SK-N-DZ (cell line): ENCODE data around the gene NLGN1.
"Not testable (repeated sequence)": the region's sequence is repeated elsewhere in the genome, so short reads cannot be mapped to it uniquely, and the experiment has no call there.

ENCODE experiments used
- DNase-seq: peaks from one replicate; pipeline ENCODE4 v3.0.0-alpha.2; 2015; ENCODE audit warnings: low spot score

NLGN1 gene

DNA sequence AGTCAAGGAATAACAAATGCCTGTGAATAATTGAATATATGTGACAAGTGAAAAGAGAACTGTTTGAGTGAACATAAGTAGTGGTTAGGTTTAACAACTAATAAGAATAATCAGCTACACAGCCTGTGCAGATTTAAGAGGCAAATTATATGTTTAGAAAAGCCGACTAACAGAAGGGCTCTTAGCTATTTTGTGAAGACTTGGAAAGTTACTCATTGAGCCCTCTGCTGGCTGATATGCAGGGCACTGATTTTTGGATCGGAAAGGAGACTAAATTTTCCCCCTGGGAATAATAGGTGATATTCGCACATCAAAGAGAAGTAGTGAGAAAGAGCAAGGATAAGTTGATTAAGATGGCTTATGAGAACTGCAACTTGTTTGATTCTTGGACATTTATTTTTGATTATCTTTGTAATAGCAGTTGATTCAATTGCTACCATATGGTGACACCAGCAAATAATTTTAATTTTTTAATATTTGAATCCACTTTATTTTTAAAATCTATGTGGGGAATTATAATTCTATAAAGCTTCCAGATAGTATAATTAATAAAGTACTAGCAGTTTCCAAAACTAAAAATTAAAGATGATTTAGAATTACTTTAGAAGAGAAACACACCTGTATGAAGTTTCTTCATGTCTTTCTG, 156.2 kb downstream of the NLGN1 start:
- peak; percentile 60 for DNase-seq

DNA sequence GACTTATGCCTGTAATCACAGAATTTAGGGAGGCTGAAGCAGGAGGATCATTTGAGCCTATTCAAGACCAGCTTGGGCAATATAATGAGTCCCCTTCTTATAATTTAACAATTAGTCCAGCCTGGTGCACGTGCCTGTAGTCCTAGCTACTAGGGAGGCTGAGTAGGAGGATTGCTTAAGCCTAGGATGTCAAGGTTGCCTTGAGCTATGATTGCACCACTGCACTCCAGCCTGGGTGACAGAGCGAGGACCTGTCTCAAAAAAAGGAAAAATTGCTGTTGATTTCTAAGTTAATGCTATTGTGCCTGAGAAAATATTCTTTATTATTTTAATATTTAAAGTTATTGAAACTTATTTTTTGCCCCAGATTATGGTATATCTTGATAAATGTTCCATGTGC, 159.0 kb downstream of the NLGN1 start:
- no peak for DNase-seq

DNA sequence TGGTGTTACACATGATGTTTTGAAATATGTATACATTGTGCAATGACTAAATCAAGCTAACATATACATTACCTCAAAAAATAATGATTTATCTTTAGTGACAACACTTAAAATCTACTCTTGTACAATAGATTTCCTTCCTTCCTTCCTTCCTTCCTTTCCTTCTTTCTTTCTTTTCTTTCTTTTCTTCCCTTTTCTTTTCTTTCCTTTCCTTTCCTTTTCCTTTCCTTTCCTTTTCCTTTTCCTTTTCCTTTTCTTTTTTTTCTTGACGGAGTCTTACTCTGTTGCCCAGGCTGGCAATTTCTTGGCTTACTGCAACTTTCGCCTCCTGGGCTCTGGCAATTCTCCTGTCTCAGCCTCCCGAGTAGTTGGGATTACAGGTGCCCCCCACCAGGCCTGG, 170.5 kb downstream of the NLGN1 start:
- DNase-seq = no peak

DNA sequence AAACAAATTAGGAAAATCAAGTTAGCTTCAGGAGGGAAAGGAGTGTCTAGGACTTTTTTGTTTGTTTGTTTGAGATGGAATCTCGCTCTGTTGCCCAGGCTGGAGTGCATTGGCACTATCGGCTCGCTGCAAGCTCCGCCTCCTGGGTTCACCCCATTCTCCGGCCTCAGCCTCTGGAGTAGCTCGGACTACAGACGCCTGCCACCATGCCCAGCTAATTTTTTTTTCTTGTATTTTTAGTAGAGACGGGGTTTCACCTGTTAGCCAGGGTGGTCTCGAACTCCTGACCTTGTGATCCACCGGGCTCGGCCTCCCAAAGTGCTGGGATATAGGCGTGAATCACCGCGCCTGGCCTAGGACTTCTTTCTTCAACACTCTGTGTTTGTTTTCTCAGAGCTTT, 171.1 kb downstream of the NLGN1 start:
- DNase-seq = no peak

DNA sequence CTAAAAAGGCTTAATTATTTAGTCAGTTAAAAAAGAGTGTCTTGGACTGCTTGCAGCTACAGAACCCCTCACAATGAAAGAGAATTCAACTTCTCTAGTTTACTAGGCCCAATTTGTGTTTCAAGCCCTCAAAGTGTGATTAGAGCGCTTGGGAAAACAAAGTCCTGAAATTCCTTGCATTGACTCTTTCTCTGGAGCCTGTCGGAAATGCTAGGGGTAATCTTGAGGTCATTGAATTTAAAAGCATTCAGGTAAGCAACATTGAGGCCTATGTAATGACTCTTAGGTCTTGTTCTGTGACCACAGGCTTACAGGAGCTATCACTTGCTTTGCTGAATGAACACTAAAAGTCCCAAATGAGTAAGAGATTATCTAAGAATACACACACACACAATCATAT, 186.0 kb downstream of the NLGN1 start:
- no peak for DNase-seq

DNA sequence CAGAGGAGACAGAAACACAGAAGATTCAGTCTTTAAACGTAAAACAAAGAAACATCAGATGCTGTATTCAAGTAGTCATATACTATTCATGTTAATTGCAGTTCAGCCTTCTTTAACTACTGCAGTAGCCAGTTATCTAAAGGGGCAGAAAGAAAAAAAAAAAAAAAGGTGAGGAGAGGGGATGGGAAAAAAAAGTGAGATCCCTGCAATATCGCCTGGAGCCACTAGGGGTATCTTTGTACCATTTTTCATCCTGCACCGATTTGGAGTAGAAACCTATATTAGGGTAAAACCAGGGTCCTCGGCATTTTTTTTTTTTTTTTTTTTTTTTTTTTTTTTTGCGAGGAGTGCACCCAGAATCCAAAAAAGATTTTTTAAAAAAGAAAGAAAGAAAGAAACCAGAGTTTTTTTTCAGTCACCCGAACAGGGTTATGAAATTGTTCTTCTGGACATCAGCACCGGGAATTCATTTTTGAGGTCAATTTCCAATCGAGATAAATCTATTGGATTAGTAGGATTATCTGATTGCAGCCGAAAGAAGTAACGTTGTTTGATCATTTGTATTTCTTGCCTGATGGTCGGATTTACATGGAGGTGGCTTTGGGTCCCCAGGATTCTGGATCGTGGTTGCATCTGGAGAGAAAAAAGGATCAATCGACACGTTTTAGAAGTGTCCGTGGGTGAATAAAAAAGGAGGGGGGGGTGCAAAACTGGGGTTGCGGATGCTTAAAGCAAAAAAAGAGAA, 186.7 kb downstream of the NLGN1 start:
- DNase-seq = peak; percentile 87

DNA sequence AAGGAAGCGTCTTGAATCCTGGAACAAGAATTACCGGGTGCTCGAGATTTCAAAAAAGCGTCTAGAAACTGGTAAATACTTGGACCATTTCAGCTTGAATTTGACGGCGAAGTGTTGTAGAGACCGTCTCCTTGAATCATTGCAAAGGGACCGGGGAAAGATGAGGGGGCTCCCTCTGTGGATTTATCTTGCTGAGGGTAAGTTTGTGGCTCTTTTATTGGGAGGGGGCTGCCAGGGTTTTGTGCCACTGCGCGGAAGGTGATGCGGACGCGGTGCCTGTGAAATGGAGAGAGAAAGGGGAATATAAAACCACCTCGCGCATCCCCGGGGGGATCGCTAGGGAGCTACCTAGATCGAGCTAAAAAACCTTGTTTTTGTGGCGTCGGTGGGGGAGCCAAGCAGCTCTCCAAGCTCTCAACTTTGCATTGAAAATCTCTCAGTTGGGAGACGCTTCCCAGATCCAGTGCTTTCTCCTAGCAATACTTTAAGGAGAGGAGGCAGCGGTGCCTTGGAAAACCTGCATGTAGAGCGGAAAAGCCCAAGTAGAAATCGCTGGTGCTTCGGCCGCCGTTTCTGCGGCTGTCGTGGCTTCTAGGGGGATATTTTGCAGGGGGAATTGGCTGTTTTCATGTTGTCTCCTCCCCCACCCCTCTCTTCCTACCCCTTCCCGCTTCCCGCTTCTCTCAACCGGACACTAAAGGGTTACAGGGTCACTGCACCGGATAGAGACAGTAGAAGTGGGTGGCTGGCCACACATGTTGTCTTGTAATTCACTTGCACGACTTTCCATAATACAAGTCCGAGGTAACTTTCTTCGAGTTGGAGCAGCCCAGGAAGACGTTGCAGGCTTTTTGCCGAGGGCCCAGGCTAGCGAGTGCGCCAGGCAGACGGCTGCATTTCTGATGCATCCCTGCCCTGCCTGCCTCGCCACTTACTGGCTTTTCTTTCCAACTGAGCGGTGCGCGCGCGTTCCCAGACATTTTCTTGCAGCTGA, 187.6 kb downstream of the NLGN1 start:
- peak; percentile 96 for DNase-seq

DNA sequence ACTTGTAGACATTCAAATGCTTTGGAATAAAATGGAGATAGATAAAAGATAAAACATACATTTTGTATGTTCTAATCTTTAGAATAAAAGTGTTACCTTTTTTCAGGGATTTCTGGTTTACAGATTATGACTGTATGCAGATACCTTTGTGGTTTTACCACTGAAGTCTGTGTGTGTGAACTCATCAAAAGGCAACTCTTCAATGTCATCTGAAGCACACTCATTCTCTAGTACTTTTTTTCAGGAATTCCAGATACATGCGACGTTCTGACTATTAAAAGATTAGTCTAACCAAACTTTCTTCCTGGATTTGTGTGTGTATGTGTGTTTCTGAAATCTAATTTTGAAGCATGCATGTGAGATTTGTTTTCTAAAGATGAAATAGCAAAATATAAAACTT, 188.6 kb downstream of the NLGN1 start:
- DNase-seq = no peak

DNA sequence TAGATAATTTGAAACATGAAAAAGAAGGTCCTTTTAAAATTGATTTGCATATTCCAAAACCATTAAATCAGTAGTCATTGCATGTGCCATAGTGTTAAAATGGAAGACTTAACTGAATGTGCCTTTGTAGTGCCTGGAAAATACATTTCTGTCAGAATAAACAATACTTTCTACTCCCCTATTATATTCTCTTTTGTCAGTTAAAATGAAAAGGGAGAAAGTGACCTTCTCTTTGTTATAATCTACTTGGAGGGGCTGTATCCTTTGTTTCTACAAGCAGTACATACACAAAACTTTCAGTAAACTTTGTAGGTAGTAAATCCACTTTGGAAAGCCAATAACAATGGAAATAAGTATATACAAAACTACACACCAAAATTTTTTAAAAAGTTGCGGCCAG, 189.5 kb downstream of the NLGN1 start:
- no peak for DNase-seq

DNA sequence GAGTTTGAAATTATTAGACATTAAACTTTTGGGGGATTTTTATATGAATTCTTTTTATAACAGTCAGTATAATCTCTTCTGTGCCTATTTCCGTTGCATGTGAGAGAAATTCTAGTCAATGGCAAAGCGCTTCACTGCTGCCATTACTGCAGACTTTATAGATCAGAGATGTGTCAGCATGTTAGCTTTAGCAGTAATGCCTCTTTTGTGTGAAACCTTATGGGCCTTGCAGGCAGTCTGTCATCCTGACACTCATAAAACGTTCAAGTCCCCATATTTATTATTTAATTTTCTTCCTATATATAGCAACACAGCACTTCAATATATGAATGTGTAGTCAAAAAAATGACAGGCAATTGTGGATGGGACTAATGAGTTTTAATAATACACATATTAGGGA, 191.0 kb downstream of the NLGN1 start:
- no peak for DNase-seq

DNA sequence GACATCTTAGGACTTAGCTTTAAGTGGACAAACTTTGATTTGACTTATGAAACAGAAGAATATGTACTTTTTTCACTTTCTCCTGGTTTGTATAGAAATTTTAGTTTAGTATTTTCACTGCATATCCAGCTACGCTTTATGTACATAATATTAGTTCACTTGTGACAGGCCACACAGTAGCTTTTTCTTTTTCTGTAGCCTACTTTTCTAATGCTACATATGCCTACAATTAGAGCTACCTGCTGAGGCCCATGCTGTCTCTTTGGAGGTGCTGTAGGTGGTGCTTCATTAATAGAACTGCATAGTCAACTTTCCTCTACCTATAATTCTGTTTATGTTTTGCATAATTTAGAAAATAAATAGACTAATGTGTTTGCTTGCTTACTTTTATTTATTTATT, 191.6 kb downstream of the NLGN1 start:
- no peak for DNase-seq

DNA sequence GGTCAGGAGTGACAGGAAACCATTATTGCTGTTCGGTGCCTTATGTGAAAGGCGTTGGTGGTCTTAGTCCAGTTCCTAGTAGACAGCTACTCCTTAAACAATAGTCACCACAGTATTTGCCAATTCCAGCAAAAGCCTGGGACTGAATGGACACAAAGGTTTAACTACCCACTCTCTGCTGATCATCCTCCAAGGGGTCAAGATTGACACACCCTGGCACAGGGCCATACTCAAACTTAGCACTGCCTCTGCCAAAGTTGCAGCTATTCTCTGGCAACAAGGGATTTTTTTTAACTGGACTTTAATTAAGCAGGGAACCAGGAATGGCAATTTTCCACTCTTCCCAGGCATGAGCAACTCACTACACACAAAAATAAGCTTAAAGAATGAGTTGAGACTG, 193.9 kb downstream of the NLGN1 start:
- no peak for DNase-seq

DNA sequence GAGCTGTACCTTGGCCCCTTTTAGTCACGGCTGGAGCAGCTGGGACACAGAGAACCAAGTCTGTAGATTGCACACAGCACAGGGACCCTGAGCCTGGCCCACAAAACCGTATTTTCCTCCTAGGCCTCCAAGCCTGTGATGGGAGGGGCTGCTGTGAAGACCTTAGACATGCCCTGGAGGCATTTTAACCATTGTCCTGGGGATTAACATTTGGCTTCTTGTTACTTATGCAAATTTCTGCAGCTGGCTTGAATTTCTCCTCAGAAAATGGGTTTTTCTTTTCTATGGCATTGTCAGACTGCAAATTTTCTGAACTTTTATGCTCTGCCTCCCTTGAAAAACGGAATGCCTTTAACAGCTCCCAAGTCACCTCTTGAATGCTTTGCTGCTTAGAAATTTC, 197.3 kb downstream of the NLGN1 start:
- DNase-seq = not testable (repeated sequence)

DNA sequence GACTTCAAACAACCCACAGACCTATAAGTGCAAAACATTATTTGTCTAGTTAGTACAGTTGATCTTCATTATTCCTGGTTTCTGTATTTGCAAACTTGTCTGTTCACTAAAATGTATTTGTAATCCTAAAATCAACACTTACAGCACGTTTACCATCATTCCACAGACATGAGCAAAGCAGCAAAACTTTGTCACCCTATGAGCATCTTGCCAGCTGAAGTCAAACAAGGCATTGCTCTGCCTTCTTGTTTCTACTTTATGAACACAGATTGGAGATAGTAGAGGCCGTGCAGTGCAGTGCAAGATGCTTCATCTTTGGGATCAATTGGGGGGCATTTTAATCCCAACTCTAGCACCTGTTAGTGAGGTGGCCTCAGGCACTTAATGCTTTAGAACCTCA, 202.1 kb downstream of the NLGN1 start:
- no peak for DNase-seq

DNA sequence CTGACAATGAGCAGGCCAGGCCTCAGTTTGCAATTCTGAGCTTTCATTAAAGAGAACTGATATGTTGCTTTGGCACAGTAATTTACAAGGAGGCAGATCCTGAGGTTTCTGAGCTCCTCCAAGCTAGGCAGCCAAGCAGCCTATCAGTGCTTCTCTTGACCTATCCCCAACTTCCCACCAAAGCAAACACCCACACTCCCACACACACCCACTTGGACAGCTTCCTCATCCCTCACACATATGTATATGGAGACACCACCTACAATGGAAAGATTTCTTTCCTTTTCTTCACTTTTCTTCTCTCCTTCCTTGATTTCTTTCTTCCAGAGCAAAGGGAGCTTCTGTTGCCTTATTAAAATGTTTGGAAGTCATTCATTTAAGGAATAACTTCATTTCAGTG, 217.0 kb downstream of the NLGN1 start:
- DNase-seq = no peak

DNA sequence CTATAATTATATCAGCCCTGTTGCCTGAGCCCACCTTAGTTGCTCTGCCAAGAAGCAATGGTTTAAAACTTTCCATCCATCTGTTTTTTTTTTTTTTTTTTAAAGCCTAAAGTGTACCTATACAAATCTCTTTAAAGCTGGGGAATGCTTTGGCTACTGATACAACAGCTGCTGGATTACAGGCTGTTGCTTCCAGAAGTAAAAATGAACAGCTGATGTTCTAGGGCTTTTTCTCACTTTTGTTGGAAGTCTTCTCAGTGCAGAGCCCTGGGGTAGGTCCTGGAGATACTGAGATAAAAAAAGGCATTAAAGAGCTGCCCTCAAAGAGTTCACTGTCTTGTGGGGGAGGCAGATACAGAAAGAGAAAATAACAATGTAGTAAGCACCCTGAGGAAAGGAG, 218.1 kb downstream of the NLGN1 start:
- no peak for DNase-seq

DNA sequence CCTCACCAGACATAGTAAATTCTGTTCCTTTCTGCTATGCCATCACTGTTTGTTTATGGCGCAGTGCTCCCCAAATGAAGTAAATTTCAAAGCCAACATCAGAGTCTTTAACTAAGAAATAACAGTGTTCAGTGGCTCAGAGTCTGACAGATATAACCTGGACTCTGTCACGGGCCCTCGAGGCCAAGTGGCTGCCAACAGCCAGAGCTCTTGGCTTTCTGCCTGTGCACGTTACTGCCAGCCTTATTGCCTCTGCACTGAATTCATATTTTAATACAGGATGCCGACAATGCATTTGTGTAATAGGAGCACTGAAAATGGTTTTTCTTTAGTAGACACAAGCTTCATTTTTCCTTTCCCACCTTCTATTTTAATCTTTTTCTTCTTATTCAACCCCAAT, 219.9 kb downstream of the NLGN1 start:
- no peak for DNase-seq

DNA sequence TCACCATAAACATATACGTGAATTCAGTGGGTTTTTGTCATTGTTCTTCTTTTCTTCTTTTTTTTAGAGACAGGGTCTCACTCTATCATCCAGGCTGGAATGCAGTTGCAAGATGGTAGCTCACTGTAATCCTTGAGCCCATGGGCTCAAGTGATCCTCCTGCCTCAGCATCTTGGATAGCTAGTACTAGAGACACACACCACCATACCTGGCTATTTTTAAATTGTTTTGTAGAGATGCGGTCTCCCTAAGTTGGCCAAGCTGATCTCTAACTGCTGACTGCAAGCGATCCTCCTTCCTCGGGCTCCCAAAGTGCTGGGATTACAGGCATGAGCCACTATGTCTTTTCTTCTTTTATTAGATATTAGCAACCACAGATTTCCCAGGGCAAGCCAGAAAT, 220.6 kb downstream of the NLGN1 start:
- no peak for DNase-seq

DNA sequence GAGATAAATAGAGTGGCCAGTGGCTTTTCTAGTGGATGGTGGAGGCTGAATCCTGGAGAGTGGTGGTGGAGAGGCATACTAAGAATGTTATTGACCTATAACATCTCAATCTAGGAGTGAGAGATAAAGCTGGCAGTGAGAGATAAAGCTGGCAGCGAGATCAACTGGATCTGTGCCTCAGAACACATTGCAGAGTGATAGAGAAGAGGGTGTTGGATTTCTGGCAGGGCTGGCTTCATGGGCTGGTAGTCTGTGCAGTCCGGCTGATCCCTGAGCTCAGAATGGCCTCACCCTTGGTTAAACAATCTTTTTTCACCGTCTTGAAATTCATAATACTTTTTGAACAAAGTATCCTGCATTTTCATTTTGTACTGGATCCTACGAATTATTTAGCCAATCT, 221.2 kb downstream of the NLGN1 start:
- no peak for DNase-seq

DNA sequence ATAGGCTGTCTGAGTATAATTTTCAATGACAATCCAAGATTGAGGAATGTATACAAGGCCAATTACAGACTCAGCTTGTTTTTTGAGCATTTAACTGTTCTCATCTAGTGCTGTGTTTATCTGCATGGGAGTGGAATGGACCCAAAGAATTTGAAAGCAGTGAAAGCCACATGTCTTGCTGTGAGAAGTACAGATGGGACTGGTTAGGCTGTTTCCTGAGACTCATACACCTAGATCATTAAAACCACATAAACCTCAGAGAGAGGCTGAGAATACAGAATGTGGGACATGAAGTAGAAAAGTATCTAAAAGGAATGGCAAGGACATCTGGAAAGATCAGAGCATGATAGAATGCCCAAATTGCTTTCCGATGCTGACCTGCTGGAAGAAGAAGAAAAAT, 224.6 kb downstream of the NLGN1 start:
- DNase-seq = no peak

DNA sequence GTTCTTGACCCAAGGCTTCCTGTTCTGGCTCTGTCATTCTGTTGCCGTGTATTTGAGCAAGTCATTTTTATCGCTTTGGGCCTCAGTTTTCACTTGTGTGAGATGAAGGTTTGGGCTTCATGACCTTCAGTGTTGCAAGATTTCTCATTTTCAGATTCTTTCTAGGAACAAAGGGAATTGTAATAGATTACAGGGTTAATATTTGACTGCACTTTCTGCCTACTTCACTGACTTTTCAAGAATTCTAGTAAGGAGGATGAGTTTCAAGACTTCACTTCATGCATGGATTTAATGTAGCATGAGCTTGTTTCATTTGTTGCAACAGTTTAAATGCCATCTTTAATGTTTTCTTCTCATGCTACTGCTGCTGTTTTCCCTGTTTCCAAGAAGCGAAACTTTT, 226.5 kb downstream of the NLGN1 start:
- DNase-seq = no peak

DNA sequence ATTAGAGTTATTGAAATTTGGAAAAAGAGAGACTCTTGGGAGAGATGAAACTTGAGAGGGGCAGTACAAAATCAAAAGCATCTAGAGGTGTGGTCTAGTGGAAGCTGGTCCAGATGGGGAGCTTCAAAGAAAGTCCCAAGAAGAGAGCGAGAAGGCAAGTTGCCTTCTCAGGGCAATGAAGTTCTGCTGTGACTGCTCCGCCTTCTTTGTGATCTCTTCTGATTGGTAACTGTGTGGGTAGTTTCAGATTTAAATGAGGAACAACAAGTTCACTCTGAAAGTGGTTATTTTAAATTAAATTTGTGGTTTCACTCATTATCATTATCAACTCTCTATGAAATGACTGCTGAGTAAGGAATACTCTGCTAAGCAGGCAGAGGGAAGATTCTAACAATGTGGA, 233.3 kb downstream of the NLGN1 start:
- DNase-seq = no peak
